SH-SY5Y (cell line): Measurements from ENCODE around the gene L3MBTL1.

Experiments used
- GATA2 ChIP-seq: IDR thresholded peaks from 2 replicates; pipeline ENCODE4 v1.6.1; 2011; ENCODE audit warnings: mild to moderate bottlenecking, low read depth, low read length
- GATA3 ChIP-seq: IDR thresholded peaks from 2 replicates; pipeline ENCODE4 v1.6.1; 2011; ENCODE audit warnings: low read depth, mild to moderate bottlenecking, low read length, moderate library complexity

DNA sequence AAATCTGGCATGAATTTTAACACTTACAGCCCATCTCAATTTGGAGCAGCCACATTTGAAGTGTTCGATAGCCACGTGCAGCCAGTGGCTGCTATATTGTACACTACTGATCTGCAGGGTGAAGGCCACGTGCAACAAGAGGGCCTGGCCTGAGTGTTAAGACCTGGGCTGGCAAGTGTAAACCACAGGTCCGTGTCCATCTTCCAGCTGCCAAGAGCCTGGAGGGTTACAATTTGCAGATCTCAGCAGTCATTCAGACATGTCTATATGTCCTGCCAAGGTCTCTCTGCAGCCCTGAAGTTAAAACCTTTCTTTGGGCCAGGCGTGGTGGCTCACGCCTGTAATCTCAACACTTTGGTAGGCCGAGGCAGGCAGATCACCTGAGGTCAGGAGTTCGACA lies 65.4 kb downstream of the L3MBTL1 start:
- TF ChIP-seq GATA2 (no peak), GATA3 (no peak)
